ENCODE results near the gene CDV3.

Gene CDV3

GRCh38 chr3:133570139-133570936 is 3.1 kb upstream of the CDV3 start:
- TF ChIP-seq CTCF (IDR thresholded peaks at IDR 0.05; ENCODE audit: borderline replicate concordance, insufficient read depth, low read depth, low read length): no peak
- H3K4me3 ChIP-seq (ENCODE audit: low read depth, low read length): no peak overlapping the region

GRCh38 chr3:133570937-133571320 is 2.6 kb upstream of the CDV3 start:
- TF ChIP-seq CTCF (IDR thresholded peaks at IDR 0.05; ENCODE audit: borderline replicate concordance, insufficient read depth, low read depth, low read length): no peak
- H3K4me3 ChIP-seq (ENCODE audit: low read depth, low read length): no peak overlapping the region

GRCh38 chr3:133572158-133573053 is 1.1 kb upstream of the CDV3 start:
- no peak for TF ChIP-seq CTCF (IDR thresholded peaks at IDR 0.05; ENCODE audit: borderline replicate concordance, insufficient read depth, low read depth, low read length)
- peak overlapping the region; percentile 32 for H3K4me3 ChIP-seq (ENCODE audit: low read depth, low read length)

GRCh38 chr3:133573054-133573628 is 345 bp upstream of the CDV3 start:
- no peak; the same call in 1 of the 2 replicates for TF ChIP-seq CTCF (IDR thresholded peaks at IDR 0.05; ENCODE audit: borderline replicate concordance, insufficient read depth, low read depth, low read length)

GRCh38 chr3:133574260-133574881 is 885 bp downstream of the CDV3 start:
- no peak for TF ChIP-seq CTCF (IDR thresholded peaks at IDR 0.05; ENCODE audit: borderline replicate concordance, insufficient read depth, low read depth, low read length)
- peak overlapping the region; percentile 60 for H3K4me3 ChIP-seq (ENCODE audit: low read depth, low read length)

More at GRCh38 chr3:133573054-133573628, 345 bp upstream of the CDV3 start:
- peak overlapping the region; percentile 60 for H3K4me3 ChIP-seq (ENCODE audit: low read depth, low read length)

- no peak for TF ChIP-seq CTCF (IDR thresholded peaks at IDR 0.05; ENCODE audit: borderline replicate concordance, insufficient read depth, low read depth, low read length)
- H3K4me3 ChIP-seq (ENCODE audit: low read depth, low read length): peak overlapping the region; percentile 60
Observed at GRCh38 chr3:133575086-133575485, 1.6 kb downstream of the CDV3 start.

All from GM12875 (cell line).